OCI-LY1 (cell line): ENCODE results near the gene NDST3.

Source experiments
- H2AFZ ChIP-seq: fragments of 200-600 bp; sonication (generic), shearing (Covaris generic); 2 replicates; pipeline ENCODE4 v1.6.0; 2014; ENCODE audit warnings: antibody characterized with exemption, mild to moderate bottlenecking, low read length
- H3F3A ChIP-seq: fragments of 200-600 bp; sonication (generic), shearing (Covaris generic); 2 replicates; pipeline ENCODE4 v1.6.0; 2014; ENCODE audit warnings: mild to moderate bottlenecking, antibody characterized with exemption, low read length, moderate library complexity; ENCODE audit not compliant: insufficient read depth
- H3K27ac ChIP-seq: fragments of 200-600 bp; sonication (generic); 2 replicates; pipeline ENCODE4 v1.5.1; 2014; ENCODE audit warnings: low read length, mixed run types, mild to moderate bottlenecking, low read depth; ENCODE audit not compliant: poor library complexity, severe bottlenecking
- H3K27me3 ChIP-seq: fragments of 200-600 bp; sonication (generic); 2 replicates; pipeline ENCODE4 v1.6.0; 2014; ENCODE audit warnings: antibody characterized with exemption, mild to moderate bottlenecking, low read length, moderate library complexity; ENCODE audit not compliant: insufficient read depth
- H3K36me3 ChIP-seq: fragments of 200-600 bp; sonication (generic); 2 replicates; pipeline ENCODE4 v1.6.1; 2014; ENCODE audit warnings: mild to moderate bottlenecking, antibody characterized with exemption, low read length, moderate library complexity, mixed read lengths; ENCODE audit not compliant: insufficient read depth
- H3K4me1 ChIP-seq: fragments of 200-600 bp; sonication (generic); 2 replicates; pipeline ENCODE4 v1.5.1; 2014; ENCODE audit warnings: mild to moderate bottlenecking, low read length, moderate library complexity; ENCODE audit not compliant: insufficient read depth, severe bottlenecking
- H3K4me2 ChIP-seq: fragments of 200-600 bp; sonication (generic), shearing (Covaris generic); 2 replicates; pipeline ENCODE4 v1.6.1; 2014; ENCODE audit warnings: low read length
- H3K4me3 ChIP-seq: fragments of 200-600 bp; sonication (generic); 2 replicates; pipeline ENCODE4 v1.5.1; 2014; ENCODE audit warnings: low read length, low read depth, mild to moderate bottlenecking, mixed read lengths; ENCODE audit not compliant: poor library complexity, severe bottlenecking
- H3K79me2 ChIP-seq: fragments of 200-600 bp; shearing (Covaris generic); 2 replicates; pipeline ENCODE4 v1.6.1; 2016; ENCODE audit warnings: mixed run types, low read length, mixed read lengths; ENCODE audit not compliant: insufficient read depth
- H3K9ac ChIP-seq: fragments of 200-600 bp; sonication (generic), shearing (Covaris generic); 2 replicates; pipeline ENCODE4 v1.6.1; 2014; ENCODE audit warnings: mild to moderate bottlenecking, low read length, mixed read lengths
- H3K9me2 ChIP-seq: fragments of 200-600 bp; sonication (generic), shearing (Covaris generic); 2 replicates; pipeline ENCODE4 v1.6.1; 2014; ENCODE audit warnings: low read depth, mild to moderate bottlenecking, low read length, mixed read lengths
- H3K9me3 ChIP-seq: fragments of 200-600 bp; shearing (Covaris generic); 2 replicates; pipeline ENCODE4 v1.6.1; 2014; ENCODE audit warnings: low read length, mixed read lengths
- H4K20me1 ChIP-seq: fragments of 200-600 bp; sonication (generic), shearing (Covaris generic); 2 replicates; pipeline ENCODE4 v1.6.0; 2016; ENCODE audit warnings: mild to moderate bottlenecking, low read length; ENCODE audit not compliant: insufficient read depth
- CTCF ChIP-seq: fragments of 200-600 bp; sonication (generic), shearing (Covaris generic); IDR thresholded peaks from 2 replicates; pipeline ENCODE4 v1.5.1; 2017; ENCODE audit warnings: mild to moderate bottlenecking, antibody characterized with exemption, low read length, moderate library complexity, mixed read lengths
- EZH2 ChIP-seq: fragments of 200-600 bp; sonication (generic), shearing (Covaris generic); IDR thresholded peaks from 2 replicates; pipeline ENCODE4 v1.8.0; 2017; ENCODE audit warnings: borderline replicate concordance, mixed run types, mild to moderate bottlenecking, antibody characterized with exemption, low read length, moderate library complexity, mixed read lengths

The NDST3 gene

GRCh38 chr4:118277243-118277642 is 243.0 kb downstream of the NDST3 start:
- H3K4me3 ChIP-seq: peak overlapping the region; percentile 96
- peaks cover 14% of the 10 kb centered on the region for H3F3A ChIP-seq
- H3K27ac ChIP-seq: no peak overlapping the region
- H3K9ac ChIP-seq: peak overlapping the region; percentile 71; the same call in 1 of the 2 replicates
- TF ChIP-seq EZH2 (no peak), CTCF (no peak)
- peak overlapping the region; percentile 67 for H3K4me2 ChIP-seq
- no peaks in the 10 kb centered on the region for H3K27me3 ChIP-seq
- no peak overlapping the region for H2AFZ ChIP-seq
- H3K4me1 ChIP-seq: peaks cover 39% of the 10 kb centered on the region
- peaks cover 36% of the 10 kb centered on the region for H3K36me3 ChIP-seq
- H3K9me3 ChIP-seq: no peaks in the 10 kb centered on the region
- H3K79me2 ChIP-seq: peaks cover 13% of the 10 kb centered on the region
- no peaks in the 10 kb centered on the region for H4K20me1 ChIP-seq
- no peaks in the 10 kb centered on the region for H3K9me2 ChIP-seq

GRCh38 chr4:118278473-118279274 is 244.4 kb downstream of the NDST3 start:
- no peaks in the 10 kb centered on the region for H3K9me3 ChIP-seq
- peak overlapping the region; percentile 84 for H3K27ac ChIP-seq
- H2AFZ ChIP-seq: peak overlapping the region; percentile 39; the same call in 1 of the 2 replicates
- peak overlapping the region; percentile 90 for H3K4me2 ChIP-seq
- no peaks in the 10 kb centered on the region for H3K27me3 ChIP-seq
- no peaks in the 10 kb centered on the region for H3K9me2 ChIP-seq
- H3K4me1 ChIP-seq: peaks cover 50% of the 10 kb centered on the region
- H3K4me3 ChIP-seq: peak overlapping the region; percentile 96
- TF ChIP-seq EZH2 (no peak), CTCF (no peak)
- peaks cover 43% of the 10 kb centered on the region for H3K36me3 ChIP-seq
- peaks cover 22% of the 10 kb centered on the region for H3F3A ChIP-seq
- H3K79me2 ChIP-seq: peaks cover 13% of the 10 kb centered on the region
- peak overlapping the region; percentile 98 for H3K9ac ChIP-seq
- no peaks in the 10 kb centered on the region for H4K20me1 ChIP-seq

GRCh38 chr4:118279328-118279727 is 245.0 kb downstream of the NDST3 start:
- H3K27me3 ChIP-seq: no peaks in the 10 kb centered on the region
- peak overlapping the region; percentile 98 for H3K9ac ChIP-seq
- H3K4me2 ChIP-seq: peak overlapping the region; percentile 90
- H2AFZ ChIP-seq: no peak overlapping the region
- H3K9me3 ChIP-seq: no peaks in the 10 kb centered on the region
- peaks cover 57% of the 10 kb centered on the region for H3K4me1 ChIP-seq
- H3K4me3 ChIP-seq: peak overlapping the region; percentile 96
- no peak for TF ChIP-seq CTCF
- TF ChIP-seq EZH2: no peak
- peaks cover 22% of the 10 kb centered on the region for H3F3A ChIP-seq
- peaks cover 13% of the 10 kb centered on the region for H3K79me2 ChIP-seq
- peaks cover 43% of the 10 kb centered on the region for H3K36me3 ChIP-seq
- no peaks in the 10 kb centered on the region for H4K20me1 ChIP-seq
- H3K27ac ChIP-seq: peak overlapping the region; percentile 84
- H3K9me2 ChIP-seq: no peaks in the 10 kb centered on the region
